Fibroblast of skin of left quadriceps (primary cell): Measurements from ENCODE around the gene PSMC3.

Experiments used
- DNase-seq, 2 experiments: peaks; one replicate each; pipeline ENCODE4 v3.0.0-alpha.2; 2013; ENCODE audit warnings: low read depth in 2 of 2

PSMC3 gene

DNA sequence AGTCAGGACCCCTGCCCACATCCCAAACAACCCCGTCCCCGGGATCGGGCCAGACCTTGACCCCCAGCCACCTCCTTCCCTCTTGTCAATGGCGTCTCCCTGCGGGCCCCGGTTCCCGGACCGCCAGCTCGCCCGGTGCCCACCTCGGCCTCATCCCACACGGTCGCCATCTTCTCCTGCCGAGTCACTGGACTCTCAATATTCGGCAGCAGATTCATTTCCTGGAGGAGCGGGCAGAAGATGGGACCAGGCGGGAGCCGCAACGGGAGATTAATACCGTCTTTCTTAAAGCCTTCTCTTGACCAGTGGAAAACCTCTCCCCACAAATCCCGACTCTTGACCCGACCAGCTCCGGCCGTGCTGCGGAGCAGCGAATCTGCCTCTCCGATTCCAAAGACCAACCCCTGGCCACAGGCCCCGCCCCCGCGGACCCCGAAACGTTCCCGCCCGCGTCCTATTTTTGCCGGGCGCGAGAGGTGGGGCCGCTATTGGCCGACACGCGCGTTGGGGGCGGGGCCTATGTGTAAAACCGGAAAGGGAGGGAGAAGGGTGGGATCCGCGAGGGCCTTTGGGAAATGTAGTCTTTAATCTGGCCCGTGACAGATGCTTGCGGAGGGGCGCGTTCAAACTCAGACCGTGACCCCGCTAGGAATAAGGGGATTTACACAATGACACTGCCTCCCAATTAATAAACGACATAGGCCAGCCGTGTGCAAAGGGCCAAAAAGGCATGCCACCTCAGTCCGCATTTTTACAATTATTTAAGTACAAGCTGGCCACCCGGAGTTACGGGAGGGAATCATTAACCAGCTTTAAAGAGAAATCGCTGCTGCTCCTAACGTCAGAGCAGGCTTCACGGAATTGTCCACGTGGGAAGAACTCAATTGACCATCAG is at the start of gene PSMC3:
TSS of gene PSMC3 (minus strand) at position 378 of the 895 bp plus-strand sequence. CDS start at position 218, 160 bp downstream.
- DNase-seq, result peak; percentile 94

GRCh38 chr11:47470671-47471070 is 44.4 kb upstream of the PSMC3 start:
- DNase-seq, result no peak

DNA sequence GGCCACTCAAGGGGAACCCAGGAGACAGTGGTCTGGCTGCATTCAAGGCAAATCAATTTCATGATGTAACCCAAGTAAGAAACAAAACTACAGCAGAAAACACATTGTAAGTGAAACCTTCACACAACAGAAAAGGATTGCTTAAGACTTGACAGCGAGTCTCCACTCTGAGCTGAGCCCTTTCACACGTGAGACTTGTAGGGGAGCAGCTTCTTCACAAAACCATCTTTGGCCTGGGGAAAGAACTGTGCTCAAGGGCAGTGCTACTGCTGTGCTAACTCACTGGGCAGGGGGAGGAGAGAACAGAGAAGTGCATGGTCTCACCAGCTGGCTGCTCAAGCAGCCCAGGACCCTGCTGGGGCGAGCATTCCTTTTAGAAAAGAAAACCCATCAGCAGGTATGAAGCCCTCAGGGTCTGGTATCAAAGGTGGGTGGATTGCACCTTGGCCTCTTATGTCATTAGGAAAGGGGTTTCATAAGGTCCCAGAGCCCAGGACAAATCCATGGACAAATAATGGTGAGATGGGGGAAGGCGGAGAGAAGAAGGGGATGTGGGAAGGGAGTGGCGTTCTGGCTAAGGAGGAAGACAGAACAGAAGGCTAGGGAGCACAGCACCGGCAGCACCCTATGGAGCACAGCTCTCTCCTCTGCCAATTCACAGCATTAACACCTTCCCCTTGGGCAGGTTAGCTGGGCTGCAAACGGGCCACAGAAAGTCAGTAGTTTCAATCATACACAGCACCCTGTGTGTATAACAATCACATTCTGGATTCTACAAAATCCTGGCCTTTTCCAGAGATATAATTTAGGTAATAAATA is 43.3 kb upstream of the PSMC3 start:
- no peak for DNase-seq

DNA sequence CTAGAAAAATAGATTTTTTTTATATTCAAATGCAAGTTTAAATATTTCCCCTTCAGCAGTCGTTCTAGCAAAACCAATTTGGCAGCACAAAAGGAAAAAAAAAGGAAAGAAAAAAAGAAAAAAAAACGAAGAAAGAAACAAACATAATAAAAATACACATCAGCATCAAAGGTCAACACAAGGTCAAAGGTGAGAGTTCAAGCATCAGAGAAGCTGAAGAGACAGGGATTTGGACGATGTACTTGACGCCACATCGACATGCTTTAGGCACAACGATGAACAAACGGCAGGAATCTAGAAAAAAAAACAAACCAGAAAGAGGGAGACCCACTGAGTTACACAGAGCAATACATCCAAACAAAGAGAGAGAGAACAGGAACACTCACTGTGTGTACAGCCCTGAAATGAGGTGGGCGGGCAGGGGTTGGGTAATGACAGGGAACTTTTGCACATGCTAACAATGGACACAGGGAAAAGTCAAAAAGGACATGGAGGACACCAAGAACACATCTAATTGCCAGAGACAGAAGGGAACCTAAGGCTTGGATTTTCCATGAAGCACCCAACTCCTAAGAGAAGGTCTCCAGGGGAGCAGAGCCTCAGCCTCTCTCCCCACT is 42.5 kb upstream of the PSMC3 start:
- DNase-seq, result no peak

DNA sequence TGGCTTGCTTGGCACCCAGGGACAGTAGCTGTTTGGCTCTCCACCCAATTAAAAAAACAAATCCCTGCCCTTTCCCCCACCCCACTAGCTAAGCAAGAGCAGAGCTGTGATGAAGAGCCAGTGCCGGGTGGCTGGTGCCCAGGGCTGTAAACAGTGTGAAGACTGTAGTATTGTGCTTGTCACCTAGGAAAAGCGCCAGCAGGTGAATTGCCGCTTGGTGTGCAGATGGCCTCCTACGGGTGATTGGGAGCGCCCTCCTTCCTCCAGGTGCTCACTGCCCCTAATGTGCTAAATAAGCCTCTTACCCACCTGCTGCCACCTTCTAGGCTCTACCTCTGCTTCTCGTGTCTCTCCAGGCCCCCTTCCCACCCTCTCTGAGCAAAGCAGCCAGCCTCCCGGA is 41.1 kb upstream of the PSMC3 start:
- no peak for DNase-seq

DNA sequence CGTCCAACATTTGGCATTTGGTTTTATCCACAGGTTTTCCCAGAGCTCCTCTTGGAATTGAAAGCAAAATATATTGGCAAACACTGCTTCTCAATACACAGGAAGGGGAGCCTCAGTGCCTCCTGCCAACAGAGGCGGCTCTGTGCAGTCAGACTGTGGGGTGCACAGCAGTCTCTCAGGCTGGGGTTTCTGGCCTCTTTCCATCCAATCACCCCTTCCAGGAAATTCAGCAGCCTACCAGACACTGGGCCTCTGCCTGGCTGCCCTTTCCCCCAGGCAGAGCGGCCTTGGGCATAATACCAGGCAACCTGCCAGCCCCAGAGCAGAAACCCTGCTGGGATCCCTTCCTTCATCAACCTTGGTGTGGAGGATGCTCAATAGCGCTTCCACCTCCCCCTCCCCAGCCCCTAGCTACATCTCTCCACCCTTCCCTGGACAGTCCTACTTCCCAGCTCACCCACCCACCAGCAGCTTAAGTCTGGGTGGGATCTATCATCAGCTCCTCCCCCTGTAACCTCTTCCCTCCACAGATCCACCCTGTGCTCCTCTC is 40.5 kb upstream of the PSMC3 start:
- no peak for DNase-seq

DNA sequence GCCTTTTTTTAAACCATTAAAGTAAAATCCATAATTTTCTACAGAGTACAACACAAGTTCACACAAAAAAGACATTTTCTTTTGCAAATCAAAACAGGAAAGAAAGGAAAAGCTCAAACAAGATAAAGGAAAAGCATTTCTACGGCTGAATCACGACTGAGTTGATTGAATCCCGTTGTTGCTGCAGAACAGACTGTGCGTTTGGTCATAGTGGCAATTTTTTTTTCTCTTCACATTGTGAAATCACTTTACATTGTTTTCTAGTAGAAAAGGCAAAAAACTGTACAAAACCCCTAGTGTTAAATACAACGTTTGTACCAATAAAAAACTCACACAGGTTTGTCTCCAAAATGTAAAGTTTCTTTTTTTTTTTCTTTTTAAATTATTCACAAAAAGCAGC is 40.0 kb upstream of the PSMC3 start:
- DNase-seq, result no peak

GRCh38 chr11:47464483-47464882 is 38.2 kb upstream of the PSMC3 start:
- no peak for DNase-seq

DNA sequence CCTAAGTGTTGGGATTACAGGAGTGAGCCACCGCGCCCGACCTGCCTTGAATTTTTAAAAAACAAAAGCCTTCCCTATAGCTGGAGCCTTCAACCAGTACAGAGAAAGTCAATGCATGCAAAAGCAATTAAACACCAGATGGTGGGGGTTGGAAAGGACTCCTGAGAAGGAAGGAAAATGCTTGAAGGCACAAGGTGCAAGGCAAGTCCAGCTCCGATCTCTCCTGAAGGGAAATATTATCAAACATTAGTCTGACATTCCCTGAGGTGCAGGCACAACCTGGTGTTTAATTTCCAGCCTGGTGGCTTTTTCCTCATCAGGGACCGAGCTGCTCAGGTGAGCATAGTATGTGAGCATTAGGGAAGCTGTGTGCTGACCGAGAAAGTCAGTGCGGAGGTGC is 35.6 kb upstream of the PSMC3 start:
- DNase-seq, result no peak

- no peak for DNase-seq
Observed at GRCh38 chr11:47460571-47461235, 34.5 kb upstream of the PSMC3 start.

GRCh38 chr11:47454258-47454671 is 28.0 kb upstream of the PSMC3 start:
- peak; percentile 65 to 68 for DNase-seq

- DNase-seq, result no peak
Observed at GRCh38 chr11:47453365-47453764, 27.1 kb upstream of the PSMC3 start.

GRCh38 chr11:47451990-47452389 is 25.8 kb upstream of the PSMC3 start:
- DNase-seq, result no peak

DNA sequence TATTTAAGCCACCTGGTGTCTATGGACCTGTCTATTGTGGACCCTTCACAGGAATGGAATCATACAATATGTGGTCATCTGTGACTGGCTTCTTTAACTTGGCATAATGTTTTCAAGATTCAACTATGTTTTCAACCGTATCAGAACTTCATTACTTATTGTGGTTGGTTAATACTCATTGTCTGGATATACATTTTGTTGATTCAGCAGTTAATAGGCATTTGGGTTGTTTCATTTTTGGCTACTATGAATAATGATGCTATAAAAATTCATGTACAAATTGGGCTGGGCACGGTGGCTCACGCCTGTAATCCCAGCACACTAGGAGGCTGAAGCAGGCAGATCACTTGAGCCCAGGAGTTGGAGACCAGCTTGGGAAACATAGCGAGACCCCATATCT is 25.2 kb upstream of the PSMC3 start:
- no peak for DNase-seq

GRCh38 chr11:47449541-47449940 is 23.3 kb upstream of the PSMC3 start:
- no peak for DNase-seq

DNA sequence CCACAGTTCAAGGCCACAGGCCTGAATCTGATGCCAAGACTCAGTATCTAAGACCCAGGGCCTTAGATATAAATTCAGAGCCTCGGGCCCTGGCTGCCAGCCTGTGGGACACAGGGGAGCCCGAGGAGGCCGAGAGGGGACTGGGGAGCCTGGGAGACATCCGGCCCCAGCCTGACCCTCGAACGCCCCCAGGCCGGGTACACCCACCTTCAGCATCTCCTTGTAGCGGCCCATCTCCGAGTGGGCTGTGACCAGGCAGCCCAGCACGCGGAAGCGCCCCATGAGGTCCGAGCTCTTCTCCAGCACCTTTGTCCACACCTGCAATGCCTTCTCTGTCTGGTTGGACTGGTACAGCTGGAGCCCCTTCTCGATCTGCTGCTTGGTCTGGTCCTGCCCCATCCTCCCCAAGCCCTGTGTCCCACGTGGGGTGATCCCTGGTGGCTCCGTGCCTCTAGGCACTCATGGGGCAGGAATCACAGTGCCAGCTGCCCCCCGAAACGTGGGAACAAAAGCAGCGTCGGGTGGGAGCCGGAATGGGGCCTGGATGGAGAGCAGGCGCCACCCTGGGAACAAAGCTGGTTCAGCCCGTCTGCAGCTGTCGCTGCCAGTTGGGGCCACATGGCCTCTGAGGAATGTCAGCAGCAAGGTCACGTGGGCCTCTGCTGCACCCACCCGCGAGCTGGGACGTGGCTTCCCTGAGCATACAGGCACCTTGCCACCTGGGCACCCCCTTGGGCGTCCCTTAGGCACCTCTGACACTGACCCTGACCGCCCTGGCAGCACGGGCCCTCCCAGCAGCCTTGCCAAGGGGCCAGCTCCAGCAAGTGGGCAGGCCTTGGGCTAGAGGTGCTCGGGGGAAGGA is 22.6 kb upstream of the PSMC3 start, which contains the start of gene RAPSN:
TSS of gene RAPSN (minus strand) at position 571 of the 862 bp plus-strand sequence. CDS start at position 399, 172 bp downstream.
- DNase-seq, result no peak

GRCh38 chr11:47447906-47448305 is 21.7 kb upstream of the PSMC3 start:
- DNase-seq, result no peak

DNA sequence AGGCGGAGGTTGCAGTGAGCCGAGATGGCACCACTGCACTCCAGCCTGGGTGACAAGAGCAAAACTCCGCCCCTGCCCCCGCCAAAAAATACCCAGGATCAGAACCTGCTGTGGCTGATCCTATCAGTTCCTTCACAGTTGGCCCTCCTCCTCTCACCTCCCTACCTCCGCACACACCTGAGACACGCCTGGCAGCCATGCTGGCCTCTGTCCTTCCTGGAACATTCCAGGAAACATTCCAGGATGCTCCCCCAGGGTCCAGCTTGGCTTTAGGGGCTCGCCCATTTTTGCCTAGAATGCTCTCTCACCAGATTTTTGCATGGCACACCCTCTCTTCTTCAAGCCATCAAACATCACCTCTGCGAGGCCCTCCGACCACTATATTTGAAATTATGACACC is 20.6 kb upstream of the PSMC3 start:
- DNase-seq, result no peak

GRCh38 chr11:47445840-47446239 is 19.6 kb upstream of the PSMC3 start:
- DNase-seq, result no peak

- no peak for DNase-seq
Observed at GRCh38 chr11:47443817-47444216, 17.6 kb upstream of the PSMC3 start.
